Hindlimb muscle (tissue), 1 donor: ENCODE results near the gene B3GALT5. TPM values are rescaled to one million over a fixed set of nuclear protein-coding genes. Genes with fewer than 3 reads are reported as not detected.

ENCODE experiments used
- DNase-seq: peaks from one replicate; pipeline ENCODE4 v3.0.0-alpha.2; 2013
- polyA plus RNA-seq: library from polyadenylated mRNA; unstranded; fragments of 120-200 nt; gene quantifications from one replicate; pipeline ENCODE4 v1.2.1, GENCODE V29; 2013; ENCODE audit not compliant: insufficient read length

Gene B3GALT5
- polyA plus RNA-seq, 1 donor = 0.37 TPM

- DNase-seq = no peak
Measured at GRCh38 chr21:39703578-39703977, 90.8 kb downstream of the B3GALT5 start.

DNA sequence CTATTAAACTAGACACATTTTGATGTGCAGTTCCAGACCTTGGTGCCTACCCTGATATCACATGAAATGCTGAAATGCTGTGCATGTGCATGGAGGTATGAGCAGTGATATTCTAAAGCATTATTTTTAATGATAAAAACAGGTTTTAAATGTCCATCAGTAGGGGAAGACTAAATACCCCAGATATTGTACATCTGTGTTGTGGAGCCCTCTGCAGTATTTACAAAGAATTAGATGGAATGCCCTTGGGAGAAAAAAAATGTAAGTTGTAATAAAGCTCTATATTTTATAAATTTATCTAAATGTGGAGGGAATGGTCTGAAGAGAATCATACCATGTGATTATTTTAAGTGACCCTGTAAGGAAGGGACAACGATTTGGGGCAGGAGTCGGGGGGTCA is 93.1 kb downstream of the B3GALT5 start:
- no peak for DNase-seq

DNA sequence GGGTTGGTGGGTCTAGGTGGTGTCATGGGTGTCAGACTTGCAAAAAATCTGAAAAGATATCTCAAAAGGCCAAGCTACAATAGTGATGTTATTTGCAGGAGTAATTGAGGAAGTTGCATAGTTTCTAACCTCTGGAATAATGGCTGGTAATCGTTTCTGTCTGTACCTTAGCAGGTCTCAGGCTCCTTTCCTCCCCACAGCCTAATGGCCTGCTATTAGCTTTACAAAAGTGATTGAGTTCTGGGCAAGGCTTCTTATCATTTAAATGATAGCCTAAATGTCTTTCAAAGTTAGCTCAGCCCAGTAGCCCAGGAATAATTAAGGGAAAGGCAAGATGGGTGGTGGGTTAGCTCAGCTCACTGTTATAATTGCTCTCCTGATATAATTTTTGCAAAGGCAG is 94.6 kb downstream of the B3GALT5 start:
- no peak for DNase-seq

DNA sequence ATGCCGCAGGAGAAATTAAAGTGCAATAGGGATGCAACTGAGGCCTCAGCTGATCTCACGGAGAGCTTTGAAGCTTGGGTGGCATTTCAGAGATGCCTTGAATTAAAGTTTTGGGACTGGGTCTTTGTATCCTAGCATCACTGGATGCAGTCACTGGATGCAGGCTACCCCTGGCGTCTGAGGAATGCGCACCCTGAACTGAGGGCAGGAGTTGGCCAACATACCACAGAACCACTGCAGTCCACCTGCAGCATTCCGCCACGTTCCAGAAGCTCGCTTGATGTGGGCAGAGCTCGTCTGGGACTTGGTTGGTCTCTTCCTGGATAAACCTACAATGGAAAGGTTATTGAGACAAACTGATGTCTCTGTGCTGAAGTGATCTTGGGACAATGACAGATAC is 98.1 kb downstream of the B3GALT5 start:
- no peak for DNase-seq

DNA sequence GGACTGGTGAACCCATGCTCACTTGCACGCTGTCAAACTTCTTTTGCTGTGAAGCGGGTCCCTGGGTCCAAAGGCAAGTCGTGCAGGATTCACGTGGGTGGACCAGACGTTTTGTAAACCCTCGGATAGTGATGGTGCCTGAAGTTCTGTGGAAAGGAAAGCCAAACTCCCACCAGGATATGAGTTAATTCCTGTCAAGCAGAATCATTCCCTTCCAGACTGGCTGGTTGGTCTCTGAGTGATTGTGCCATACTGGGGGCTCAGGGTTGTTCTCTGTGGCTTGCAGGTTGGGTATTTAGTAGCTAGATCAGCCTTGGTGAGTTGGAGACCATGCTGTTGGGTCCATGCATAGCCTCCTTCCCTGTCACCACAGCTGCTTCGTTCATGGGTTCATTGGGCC is 99.5 kb downstream of the B3GALT5 start:
- DNase-seq = no peak

DNA sequence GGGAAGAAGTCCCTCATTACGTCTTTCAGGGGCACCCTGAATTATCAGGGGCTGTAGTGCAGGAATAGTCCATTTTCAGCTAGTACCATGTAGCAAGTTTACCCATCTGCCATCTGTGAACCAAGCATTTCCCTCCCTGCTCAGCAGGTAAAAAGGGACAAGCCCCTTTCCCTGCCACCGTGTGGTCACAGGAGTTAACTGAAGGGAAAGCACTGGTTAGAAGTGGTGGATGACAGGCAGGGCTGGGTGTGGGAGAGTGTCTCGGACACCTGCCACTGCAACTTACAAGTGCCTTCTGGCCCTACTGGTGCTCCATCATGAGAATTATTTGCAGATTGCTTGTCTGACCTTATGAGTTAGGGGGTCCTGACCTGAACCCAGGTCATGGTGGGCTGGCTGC is 100.2 kb downstream of the B3GALT5 start:
- DNase-seq = no peak

DNA sequence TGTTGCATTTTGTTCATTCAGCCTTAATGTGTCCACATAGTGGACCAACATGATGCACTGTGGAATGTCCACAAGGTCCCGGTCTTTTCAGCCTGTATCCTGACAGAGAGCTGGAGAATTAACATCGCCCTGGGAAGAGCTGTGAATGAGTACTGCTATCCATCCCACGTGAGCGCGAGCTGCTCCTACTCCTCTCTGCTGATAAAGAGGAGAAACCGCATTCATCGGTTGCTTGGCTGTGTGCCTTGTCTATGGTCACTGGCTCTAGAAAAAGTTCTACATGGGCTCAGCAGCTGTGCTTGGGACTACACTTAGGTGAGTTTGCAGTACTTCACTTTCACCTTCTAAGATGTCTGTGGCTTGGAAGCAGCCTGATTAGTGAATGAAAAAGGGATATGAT is 101.2 kb downstream of the B3GALT5 start:
- no peak for DNase-seq

- no peak for DNase-seq
Measured at GRCh38 chr21:39714331-39714730, 101.6 kb downstream of the B3GALT5 start.

- peak; percentile 53 for DNase-seq
Measured at GRCh38 chr21:39715804-39716397, 103.2 kb downstream of the B3GALT5 start.

GRCh38 chr21:39720126-39720778 is 107.5 kb downstream of the B3GALT5 start:
- DNase-seq = no peak

DNA sequence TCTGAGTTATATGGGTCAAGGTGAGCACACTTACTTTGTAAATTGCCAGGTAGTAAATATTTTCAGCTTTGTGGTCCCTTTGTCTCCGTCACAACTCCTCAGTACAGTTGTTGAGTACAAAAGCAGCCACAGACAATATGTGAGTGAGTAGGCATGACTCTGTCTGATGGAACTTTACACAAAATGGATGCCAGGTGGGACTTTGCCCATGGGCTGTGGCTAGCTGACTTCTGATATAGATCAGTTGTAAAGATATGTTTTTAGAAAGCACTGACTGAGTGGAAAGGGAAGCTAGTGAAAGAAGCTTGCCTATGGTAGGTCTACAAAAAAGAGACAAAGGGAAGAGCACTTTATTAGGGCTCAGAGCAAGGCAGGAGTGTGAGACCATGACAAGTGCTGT is 109.1 kb downstream of the B3GALT5 start:
- no peak for DNase-seq

Other genes starting within 250 kb of the B3GALT5 start
- gene LCA5L, start 167.2 kb upstream of the B3GALT5 start, polyA plus RNA-seq = 1.8 TPM
- gene SH3BGR, start 161.0 kb upstream of the B3GALT5 start, polyA plus RNA-seq = 190 TPM
- gene IGSF5, start 132.2 kb downstream of the B3GALT5 start, polyA plus RNA-seq = 0.70 TPM